Fibroblast of mammary gland (primary cell): Measurements from ENCODE around the gene TAS2R43.

Experiments
- DNase-seq: peaks from one replicate; pipeline ENCODE4 v3.0.0-alpha.2; 2010; ENCODE audit warnings: low read depth
- H3K4me3 ChIP-seq: 2 replicates; pipeline ENCODE4 v1.5.1; 2011; ENCODE audit warnings: low read depth, mild to moderate bottlenecking, low read length, moderate library complexity; ENCODE audit not compliant: control insufficient read depth
- CTCF ChIP-seq: conservative IDR thresholded peaks from 2 replicates; pipeline ENCODE4 v1.5.1; 2011; ENCODE audit warnings: low read depth, low read length, inconsistent platforms; ENCODE audit not compliant: control insufficient read depth, insufficient read depth

TAS2R43 gene

GRCh38 chr12:11089246-11089645 is 2.9 kb downstream of the TAS2R43 start:
- no peak for TF ChIP-seq CTCF
- H3K4me3 ChIP-seq: no peak overlapping the region
- no peak for DNase-seq

DNA sequence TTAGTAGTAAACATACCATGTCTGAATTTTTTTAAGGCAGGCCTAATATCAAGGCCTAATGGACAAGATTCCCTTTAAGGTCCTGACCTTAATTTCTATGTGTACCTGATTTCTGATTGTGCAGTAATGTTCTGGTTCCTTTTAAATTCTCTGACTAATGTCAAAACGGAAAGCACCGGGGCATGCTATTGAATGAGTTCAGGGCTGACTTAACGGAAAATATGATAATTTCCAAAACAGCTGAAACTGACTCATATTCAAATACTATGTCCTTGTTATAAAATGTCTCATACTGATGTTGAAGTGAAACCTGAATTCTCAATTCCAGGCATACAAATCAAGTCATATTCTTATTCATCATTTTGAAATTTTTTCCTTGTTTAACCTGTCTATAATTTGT is 6.7 kb downstream of the TAS2R43 start:
- no peak for TF ChIP-seq CTCF
- DNase-seq: peak; percentile 27
- no peak overlapping the region for H3K4me3 ChIP-seq

DNA sequence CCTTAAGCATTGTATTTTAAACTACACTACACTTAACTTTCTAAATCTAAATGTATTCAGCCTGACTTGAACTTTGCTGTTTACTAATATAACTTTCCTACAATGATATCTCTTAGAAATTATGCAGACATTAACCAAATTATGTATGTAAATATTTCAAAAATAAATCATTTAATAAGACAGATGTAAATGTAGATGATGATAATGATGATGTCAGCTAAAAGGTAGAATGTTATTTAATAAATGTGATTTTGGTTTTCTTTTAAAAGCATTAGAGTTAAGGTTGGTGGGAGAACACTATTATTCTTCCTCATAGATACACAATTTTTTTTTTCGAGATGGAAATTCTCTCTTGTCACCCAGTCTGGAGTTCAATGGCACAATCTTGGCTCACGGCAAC is 10.1 kb downstream of the TAS2R43 start:
- no peak overlapping the region for H3K4me3 ChIP-seq
- no peak for DNase-seq
- TF ChIP-seq CTCF: no peak

- H3K4me3 ChIP-seq: no peak overlapping the region
- DNase-seq: no peak
- TF ChIP-seq CTCF: no peak
Measured at GRCh38 chr12:11078246-11078645, 13.9 kb downstream of the TAS2R43 start.

- no peak for DNase-seq
- no peak for TF ChIP-seq CTCF
- H3K4me3 ChIP-seq: no peak overlapping the region
Measured at GRCh38 chr12:11075642-11076041, 16.5 kb downstream of the TAS2R43 start.

DNA sequence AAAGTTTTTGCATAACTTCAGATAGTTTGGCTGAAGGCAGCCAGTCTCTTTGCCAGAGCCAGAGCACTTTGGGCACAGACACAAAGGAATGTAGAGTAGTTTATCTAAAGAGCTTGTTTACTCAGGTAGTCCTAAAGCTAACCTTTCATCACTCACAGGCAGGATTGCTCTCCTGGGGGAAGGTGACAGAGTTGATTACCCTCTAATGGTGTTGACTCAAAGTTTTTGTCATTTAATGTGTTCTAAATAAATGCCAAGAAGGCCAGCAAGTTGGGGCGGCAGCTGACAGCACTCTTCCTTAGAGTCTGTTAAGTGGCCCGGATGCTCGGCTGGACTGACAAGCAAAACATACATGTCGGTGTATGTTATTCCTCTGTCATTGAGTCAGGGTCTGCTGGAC is 20.7 kb downstream of the TAS2R43 start:
- DNase-seq: no peak
- no peak for TF ChIP-seq CTCF
- H3K4me3 ChIP-seq: no peak overlapping the region

- no peak for DNase-seq
- TF ChIP-seq CTCF: no peak
Measured at GRCh38 chr12:11070999-11071398, 21.1 kb downstream of the TAS2R43 start.

More at GRCh38 chr12:11070999-11071398, 21.1 kb downstream of the TAS2R43 start:
- H3K4me3 ChIP-seq: no peak overlapping the region
